A673 (cell line): Measurements from ENCODE around the gene CPB1. TPM values are rescaled to one million over a fixed set of nuclear protein-coding genes. Genes with fewer than 3 reads are reported as not detected.

Source experiments
- BruUV-seq: library from RNA; stranded (reverse); fragments of 400-500 nt; replicated peaks from 2 replicates; lab custom pipeline; 2021; lab: Mats Ljungman, UMichigan
- CTCF ChIA-PET: fragments of 300-600 bp; sonication (Branson Sonifier 250); formaldehyde crosslinking; loops from one replicate; lab custom pipeline; 2022; ENCODE audit warnings: antibody characterized with exemption; lab: Charles Lee
- POLR2A ChIA-PET: fragments of 300-600 bp; sonication (Branson Sonifier 250); formaldehyde crosslinking; loops from one replicate; lab custom pipeline; 2022; ENCODE audit warnings: antibody characterized with exemption; ENCODE audit not compliant: low non-redundant PET; lab: Charles Lee
- DNase-seq: peaks from one replicate; pipeline ENCODE4 v3.0.0-alpha.2; 2015; ENCODE audit warnings: low spot score
- H3K27ac ChIP-seq: fragments of 200-600 bp; sonication (generic); 2 replicates; pipeline ENCODE4 v1.5.1; 2016; ENCODE audit warnings: mixed run types, low read depth, mild to moderate bottlenecking, mixed read lengths, antibody characterized with exemption, low read length; ENCODE audit not compliant: poor library complexity, severe bottlenecking
- H3K27me3 ChIP-seq: fragments of 200-600 bp; sonication (generic); replicated peaks from 2 replicates; pipeline ENCODE4 v1.6.1; 2017; ENCODE audit warnings: mixed run types, low read depth, mild to moderate bottlenecking, mixed read lengths, antibody characterized with exemption, low read length; ENCODE audit not compliant: insufficient read depth, poor library complexity
- H3K36me3 ChIP-seq: fragments of 200-600 bp; sonication (generic); 2 replicates; pipeline ENCODE4 v1.6.1; 2016; ENCODE audit warnings: mixed run types, mild to moderate bottlenecking, mixed read lengths, antibody characterized with exemption, low read length; ENCODE audit not compliant: insufficient read depth, poor library complexity, severe bottlenecking
- H3K4me1 ChIP-seq: fragments of 200-600 bp; sonication (generic); 2 replicates; pipeline ENCODE4 v1.6.1; 2017; ENCODE audit warnings: mixed run types, mild to moderate bottlenecking, mixed read lengths, antibody characterized with exemption, low read length; ENCODE audit not compliant: insufficient read depth, poor library complexity, severe bottlenecking
- H3K4me3 ChIP-seq: fragments of 200-600 bp; sonication (generic); 2 replicates; pipeline ENCODE4 v1.5.1; 2016; ENCODE audit warnings: low read depth, mixed run types, mild to moderate bottlenecking, mixed read lengths, low read length; ENCODE audit not compliant: poor library complexity, severe bottlenecking
- H3K9me3 ChIP-seq: fragments of 200-600 bp; sonication (generic); 2 replicates; pipeline ENCODE4 v1.6.1; 2016; ENCODE audit warnings: mixed run types, low read depth, mild to moderate bottlenecking, mixed read lengths, antibody characterized with exemption, low read length; ENCODE audit not compliant: poor library complexity, severe bottlenecking
- EZH2 ChIP-seq: fragments of 200-600 bp; sonication (generic); IDR thresholded peaks from 2 replicates; pipeline ENCODE4 v1.6.1; 2017; ENCODE audit warnings: borderline replicate concordance, low read depth, mild to moderate bottlenecking, mixed read lengths, antibody characterized with exemption, low read length; ENCODE audit not compliant: poor library complexity, severe bottlenecking
- intact Hi-C: fragments of 100-400 bp; cut with micrococcal nuclease; formaldehyde crosslinking; loops from one replicate; pipeline ENCODE4 v1.10.0; 2022; ENCODE audit not compliant: unreplicated experiment
- total RNA-seq: library from RNA; stranded (reverse); gene quantifications from 2 replicates; pipeline ENCODE4 v1.2.3, GENCODE V29; 2021
- TF ChIP-seq, protein P1 (sequence below): fragments of 300-800, 200-600 bp; sonication (generic); conservative IDR thresholded peaks from 2 replicates; pipeline ENCODE4 v1.5.1; 2017; ENCODE audit warnings: low read depth, mild to moderate bottlenecking, antibody characterized with exemption, low read length, moderate library complexity, mixed read lengths

The CPB1 gene
- total RNA-seq, 1 experiment from 2014 or later = not detected

DNA sequence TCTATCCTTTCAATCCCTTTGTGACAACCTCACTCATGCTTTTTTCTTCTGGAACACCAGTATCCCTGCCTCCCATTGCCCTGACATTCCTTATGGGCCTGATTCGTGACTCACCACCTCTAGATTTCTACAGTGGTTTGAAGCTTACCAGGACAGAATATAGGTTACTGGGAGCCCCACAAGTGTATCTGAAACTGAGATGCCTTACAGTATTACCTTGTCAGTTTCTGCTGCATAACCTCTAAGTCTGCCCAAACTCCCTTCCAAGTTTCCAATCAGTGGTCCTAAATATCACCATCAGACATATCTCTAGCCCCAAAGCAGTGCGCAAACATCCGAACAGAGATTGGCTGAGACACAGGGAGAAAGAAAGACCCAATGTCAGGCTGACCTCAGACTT lies 5.6 kb downstream of the CPB1 start:
- TF ChIP-seq, protein P1, sequence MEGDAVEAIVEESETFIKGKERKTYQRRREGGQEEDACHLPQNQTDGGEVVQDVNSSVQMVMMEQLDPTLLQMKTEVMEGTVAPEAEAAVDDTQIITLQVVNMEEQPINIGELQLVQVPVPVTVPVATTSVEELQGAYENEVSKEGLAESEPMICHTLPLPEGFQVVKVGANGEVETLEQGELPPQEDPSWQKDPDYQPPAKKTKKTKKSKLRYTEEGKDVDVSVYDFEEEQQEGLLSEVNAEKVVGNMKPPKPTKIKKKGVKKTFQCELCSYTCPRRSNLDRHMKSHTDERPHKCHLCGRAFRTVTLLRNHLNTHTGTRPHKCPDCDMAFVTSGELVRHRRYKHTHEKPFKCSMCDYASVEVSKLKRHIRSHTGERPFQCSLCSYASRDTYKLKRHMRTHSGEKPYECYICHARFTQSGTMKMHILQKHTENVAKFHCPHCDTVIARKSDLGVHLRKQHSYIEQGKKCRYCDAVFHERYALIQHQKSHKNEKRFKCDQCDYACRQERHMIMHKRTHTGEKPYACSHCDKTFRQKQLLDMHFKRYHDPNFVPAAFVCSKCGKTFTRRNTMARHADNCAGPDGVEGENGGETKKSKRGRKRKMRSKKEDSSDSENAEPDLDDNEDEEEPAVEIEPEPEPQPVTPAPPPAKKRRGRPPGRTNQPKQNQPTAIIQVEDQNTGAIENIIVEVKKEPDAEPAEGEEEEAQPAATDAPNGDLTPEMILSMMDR = no peak
- TF ChIP-seq EZH2 = no peak
- Histone ChIP-seq H3K27me3 (peaks cover 4% of the 10 kb centered on the region), H3K4me3 (no peak overlapping the region), H3K27ac (no peak overlapping the region), H3K36me3 (no peaks in the 10 kb centered on the region), H3K4me1 (no peaks in the 10 kb centered on the region), H3K9me3 (no peaks in the 10 kb centered on the region)
- ChIA-PET POLR2A (no interaction called here), CTCF (no interaction called here)
- no TSS peak for BruUV-seq
- intact Hi-C loops = no loop called here
- no peak for DNase-seq

DNA sequence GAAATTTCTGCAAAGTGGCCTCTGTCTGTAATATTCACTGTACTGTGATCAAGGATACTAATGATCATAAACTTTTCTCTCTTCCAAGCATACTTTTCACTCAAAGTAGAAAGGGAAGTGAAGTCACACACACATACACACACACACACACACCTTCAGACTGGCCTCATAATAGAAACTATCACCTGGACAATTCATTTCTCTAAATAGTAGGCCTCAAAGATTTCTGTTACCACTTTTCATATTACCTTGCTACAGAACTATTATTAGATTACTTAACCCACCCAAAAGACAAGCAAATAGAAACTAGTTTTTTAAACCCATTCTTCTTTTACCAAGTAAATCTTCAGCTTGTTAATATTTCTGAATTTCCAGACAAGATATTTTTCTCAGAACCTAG lies 12.2 kb downstream of the CPB1 start:
- Histone ChIP-seq H3K27ac (no peak overlapping the region), H3K27me3 (no peaks in the 10 kb centered on the region), H3K9me3 (no peaks in the 10 kb centered on the region), H3K4me3 (no peak overlapping the region), H3K4me1 (no peaks in the 10 kb centered on the region), H3K36me3 (no peaks in the 10 kb centered on the region)
- ChIA-PET POLR2A (no interaction called here), CTCF (no interaction called here)
- TF ChIP-seq EZH2 = no peak
- TF ChIP-seq, protein P1 = no peak
- intact Hi-C loops = no loop called here
- no TSS peak for BruUV-seq
- no peak for DNase-seq

DNA sequence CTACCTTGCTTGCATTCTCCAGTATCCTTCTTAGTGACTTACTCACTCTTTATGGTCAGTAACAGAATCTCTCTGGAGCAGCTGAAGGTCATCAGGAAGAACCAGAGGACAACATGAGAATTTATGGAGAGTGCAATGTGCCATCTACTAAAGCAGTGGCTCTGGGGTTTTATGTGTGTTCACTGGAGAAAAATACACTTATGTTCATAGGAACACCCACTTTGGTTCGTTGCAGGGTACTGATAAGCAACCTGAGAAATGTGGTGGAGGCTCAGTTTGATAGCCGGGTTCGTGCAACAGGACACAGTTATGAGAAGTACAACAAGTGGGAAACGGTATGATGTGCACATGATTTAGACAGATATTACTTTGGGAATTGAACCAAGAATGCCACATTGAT lies 12.8 kb downstream of the CPB1 start:
- DNase-seq = no peak
- H3K4me1 ChIP-seq = no peaks in the 10 kb centered on the region
- no TSS peak for BruUV-seq
- no peak overlapping the region for H3K4me3 ChIP-seq
- CTCF ChIA-PET = no interaction called here
- H3K9me3 ChIP-seq = no peaks in the 10 kb centered on the region
- H3K27ac ChIP-seq = no peak overlapping the region
- intact Hi-C loops = no loop called here
- TF ChIP-seq, protein P1 = no peak
- no peak for TF ChIP-seq EZH2
- POLR2A ChIA-PET = no interaction called here
- H3K27me3 ChIP-seq = no peaks in the 10 kb centered on the region
- H3K36me3 ChIP-seq = no peaks in the 10 kb centered on the region
